ENCODE measurements around the gene COL8A2. TPM values are rescaled to one million over a fixed set of nuclear protein-coding genes. Genes with fewer than 3 reads are reported as not detected.

COL8A2 gene
- polyA plus RNA-seq, 1 donor from 2014 or later: not detected

DNA sequence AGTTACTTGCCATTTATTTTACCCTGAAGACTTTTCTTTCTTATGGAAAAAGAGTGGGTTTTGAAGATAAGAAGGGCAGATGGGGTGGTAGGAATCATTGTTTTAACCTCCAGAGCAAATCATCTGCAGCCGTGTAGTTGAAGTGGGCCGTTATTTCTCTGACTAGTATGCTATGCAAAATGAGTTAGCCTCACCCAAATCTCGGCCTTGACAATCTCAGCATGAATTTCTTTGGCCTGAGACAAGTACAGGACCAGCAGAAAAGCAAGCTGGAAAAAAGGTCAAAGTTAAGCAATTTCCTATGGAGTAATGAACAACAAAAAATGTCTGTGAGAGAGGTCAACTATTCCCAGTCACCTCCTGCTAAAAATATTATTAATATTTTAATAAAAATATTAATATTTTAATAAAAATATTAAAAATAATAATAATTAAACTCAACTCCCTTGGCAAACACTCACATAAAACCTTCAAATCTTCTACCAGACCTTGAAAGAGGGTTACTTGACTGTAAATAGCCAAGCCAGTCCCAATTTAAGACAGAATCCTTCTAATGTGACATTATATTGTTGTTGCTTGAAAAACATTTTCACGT lies 47.9 kb downstream of the COL8A2 start:
- Histone ChIP-seq H3K36me3 (ENCODE audit: insufficient read depth, low read length) (no peaks in the 10 kb centered on the region), H3K9ac (ENCODE audit: low read length) (no peak overlapping the region), H3K4me2 (ENCODE audit: low read length) (no peak overlapping the region), H3K27me3 (ENCODE audit: insufficient read depth, low read depth, low read length) (no peaks in the 10 kb centered on the region), H3K9me2 (ENCODE audit: insufficient read depth, low read length) (no peaks in the 10 kb centered on the region), H4K20me1 (ENCODE audit: insufficient read depth) (no peaks in the 10 kb centered on the region), H3F3A (ENCODE audit: insufficient read depth, low read length, poor library complexity, severe bottlenecking) (no peaks in the 10 kb centered on the region), H3K4me3 (ENCODE audit: low read length) (no peak overlapping the region), H3K79me2 (replicated peaks; ENCODE audit: insufficient read depth, low read length) (no peaks in the 10 kb centered on the region), H3K27ac (ENCODE audit: low read length) (no peak overlapping the region), H3K9me3 (ENCODE audit: low read length) (no peaks in the 10 kb centered on the region), H2AFZ (ENCODE audit: low read depth, low read length) (no peak overlapping the region)
- TF ChIP-seq TAF1 (IDR thresholded peaks at IDR 0.05; ENCODE audit: low read depth): no peak
- TF ChIP-seq, protein P1, sequence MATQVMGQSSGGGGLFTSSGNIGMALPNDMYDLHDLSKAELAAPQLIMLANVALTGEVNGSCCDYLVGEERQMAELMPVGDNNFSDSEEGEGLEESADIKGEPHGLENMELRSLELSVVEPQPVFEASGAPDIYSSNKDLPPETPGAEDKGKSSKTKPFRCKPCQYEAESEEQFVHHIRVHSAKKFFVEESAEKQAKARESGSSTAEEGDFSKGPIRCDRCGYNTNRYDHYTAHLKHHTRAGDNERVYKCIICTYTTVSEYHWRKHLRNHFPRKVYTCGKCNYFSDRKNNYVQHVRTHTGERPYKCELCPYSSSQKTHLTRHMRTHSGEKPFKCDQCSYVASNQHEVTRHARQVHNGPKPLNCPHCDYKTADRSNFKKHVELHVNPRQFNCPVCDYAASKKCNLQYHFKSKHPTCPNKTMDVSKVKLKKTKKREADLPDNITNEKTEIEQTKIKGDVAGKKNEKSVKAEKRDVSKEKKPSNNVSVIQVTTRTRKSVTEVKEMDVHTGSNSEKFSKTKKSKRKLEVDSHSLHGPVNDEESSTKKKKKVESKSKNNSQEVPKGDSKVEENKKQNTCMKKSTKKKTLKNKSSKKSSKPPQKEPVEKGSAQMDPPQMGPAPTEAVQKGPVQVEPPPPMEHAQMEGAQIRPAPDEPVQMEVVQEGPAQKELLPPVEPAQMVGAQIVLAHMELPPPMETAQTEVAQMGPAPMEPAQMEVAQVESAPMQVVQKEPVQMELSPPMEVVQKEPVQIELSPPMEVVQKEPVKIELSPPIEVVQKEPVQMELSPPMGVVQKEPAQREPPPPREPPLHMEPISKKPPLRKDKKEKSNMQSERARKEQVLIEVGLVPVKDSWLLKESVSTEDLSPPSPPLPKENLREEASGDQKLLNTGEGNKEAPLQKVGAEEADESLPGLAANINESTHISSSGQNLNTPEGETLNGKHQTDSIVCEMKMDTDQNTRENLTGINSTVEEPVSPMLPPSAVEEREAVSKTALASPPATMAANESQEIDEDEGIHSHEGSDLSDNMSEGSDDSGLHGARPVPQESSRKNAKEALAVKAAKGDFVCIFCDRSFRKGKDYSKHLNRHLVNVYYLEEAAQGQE (IDR thresholded peaks at IDR 0.05; ENCODE audit: borderline replicate concordance): no peak
- no peak for TF ChIP-seq EP300 (conservative IDR thresholded peaks at IDR 0.05; ENCODE audit: poor library complexity, severe bottlenecking)
- TF ChIP-seq SMC3 (conservative IDR thresholded peaks at IDR 0.05; ENCODE audit: poor library complexity): no peak

DNA sequence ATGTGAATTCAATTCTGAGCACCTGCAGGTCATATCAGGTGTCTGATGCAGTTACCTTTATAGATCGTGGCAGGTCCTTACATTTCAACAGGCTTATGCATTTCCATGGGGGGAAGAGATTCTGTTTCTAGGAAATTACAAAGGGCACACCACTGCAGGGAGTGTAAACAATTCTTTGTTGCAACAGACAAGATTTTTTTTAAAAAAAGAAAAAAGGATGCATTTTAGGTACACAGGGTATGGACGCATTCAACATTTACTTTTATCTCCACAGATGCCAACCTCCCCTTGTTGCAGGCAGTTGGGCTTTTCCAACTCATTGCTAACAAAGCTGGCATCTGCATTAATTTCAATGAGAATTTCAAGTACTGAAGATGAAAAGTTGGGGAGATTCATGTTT lies 54.7 kb downstream of the COL8A2 start:
- Histone ChIP-seq H3K36me3 (ENCODE audit: insufficient read depth, low read length) (no peaks in the 10 kb centered on the region), H2AFZ (ENCODE audit: low read depth, low read length) (no peak overlapping the region), H3K27me3 (ENCODE audit: insufficient read depth, low read depth, low read length) (no peaks in the 10 kb centered on the region), H3K9me2 (ENCODE audit: insufficient read depth, low read length) (no peaks in the 10 kb centered on the region), H3K9ac (ENCODE audit: low read length) (no peak overlapping the region), H3K79me2 (replicated peaks; ENCODE audit: insufficient read depth, low read length) (no peaks in the 10 kb centered on the region), H3K4me3 (ENCODE audit: low read length) (no peak overlapping the region), H4K20me1 (ENCODE audit: insufficient read depth) (no peaks in the 10 kb centered on the region), H3K9me3 (ENCODE audit: low read length) (no peaks in the 10 kb centered on the region), H3F3A (ENCODE audit: insufficient read depth, low read length, poor library complexity, severe bottlenecking) (no peaks in the 10 kb centered on the region), H3K27ac (ENCODE audit: low read length) (no peak overlapping the region), H3K4me2 (ENCODE audit: low read length) (no peak overlapping the region)
- TF ChIP-seq EP300 (conservative IDR thresholded peaks at IDR 0.05; ENCODE audit: poor library complexity, severe bottlenecking) (no peak), EZH2 (IDR thresholded peaks at IDR 0.05; ENCODE audit: borderline replicate concordance, insufficient read depth, low read length, poor library complexity, severe bottlenecking) (no peak), MXI1 (conservative IDR thresholded peaks at IDR 0.05; ENCODE audit: poor library complexity, severe bottlenecking) (no peak)

DNA sequence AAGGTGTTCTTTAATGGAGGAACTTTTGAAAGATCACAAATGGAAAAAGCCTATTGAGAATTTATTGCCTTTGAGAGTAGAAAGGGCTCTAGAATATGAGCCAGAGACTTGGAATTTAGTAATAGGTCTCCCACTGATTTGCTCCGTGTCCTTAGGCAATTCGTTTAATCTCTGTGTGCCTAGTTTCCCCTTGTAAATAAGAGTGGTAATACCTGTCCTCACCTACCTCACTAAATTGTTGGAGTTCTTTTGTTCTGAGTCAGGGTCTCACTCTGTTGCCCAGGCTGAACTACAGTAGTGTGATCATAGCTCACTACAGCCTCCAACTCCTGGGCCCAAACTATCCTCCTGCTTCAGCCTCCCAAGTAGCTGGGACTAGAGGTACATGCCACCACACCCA lies 56.2 kb downstream of the COL8A2 start:
- no peak overlapping the region for H3K27ac ChIP-seq (ENCODE audit: low read length)
- H2AFZ ChIP-seq (ENCODE audit: low read depth, low read length): no peak overlapping the region
- no peaks in the 10 kb centered on the region for H3K9me3 ChIP-seq (ENCODE audit: low read length)
- no peaks in the 10 kb centered on the region for H3K27me3 ChIP-seq (ENCODE audit: insufficient read depth, low read depth, low read length)
- TF ChIP-seq POLR2AphosphoS5 (IDR thresholded peaks at IDR 0.05) (no peak), EP300 (conservative IDR thresholded peaks at IDR 0.05; ENCODE audit: poor library complexity, severe bottlenecking) (no peak), SMC3 (conservative IDR thresholded peaks at IDR 0.05; ENCODE audit: poor library complexity) (no peak), MXI1 (conservative IDR thresholded peaks at IDR 0.05; ENCODE audit: poor library complexity, severe bottlenecking) (no peak), RAD21 (conservative IDR thresholded peaks at IDR 0.05) (no peak), TAF1 (IDR thresholded peaks at IDR 0.05; ENCODE audit: low read depth) (no peak), EZH2 (IDR thresholded peaks at IDR 0.05; ENCODE audit: borderline replicate concordance, insufficient read depth, low read length, poor library complexity, severe bottlenecking) (no peak)
- TF ChIP-seq, protein P2, sequence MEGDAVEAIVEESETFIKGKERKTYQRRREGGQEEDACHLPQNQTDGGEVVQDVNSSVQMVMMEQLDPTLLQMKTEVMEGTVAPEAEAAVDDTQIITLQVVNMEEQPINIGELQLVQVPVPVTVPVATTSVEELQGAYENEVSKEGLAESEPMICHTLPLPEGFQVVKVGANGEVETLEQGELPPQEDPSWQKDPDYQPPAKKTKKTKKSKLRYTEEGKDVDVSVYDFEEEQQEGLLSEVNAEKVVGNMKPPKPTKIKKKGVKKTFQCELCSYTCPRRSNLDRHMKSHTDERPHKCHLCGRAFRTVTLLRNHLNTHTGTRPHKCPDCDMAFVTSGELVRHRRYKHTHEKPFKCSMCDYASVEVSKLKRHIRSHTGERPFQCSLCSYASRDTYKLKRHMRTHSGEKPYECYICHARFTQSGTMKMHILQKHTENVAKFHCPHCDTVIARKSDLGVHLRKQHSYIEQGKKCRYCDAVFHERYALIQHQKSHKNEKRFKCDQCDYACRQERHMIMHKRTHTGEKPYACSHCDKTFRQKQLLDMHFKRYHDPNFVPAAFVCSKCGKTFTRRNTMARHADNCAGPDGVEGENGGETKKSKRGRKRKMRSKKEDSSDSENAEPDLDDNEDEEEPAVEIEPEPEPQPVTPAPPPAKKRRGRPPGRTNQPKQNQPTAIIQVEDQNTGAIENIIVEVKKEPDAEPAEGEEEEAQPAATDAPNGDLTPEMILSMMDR (IDR thresholded peaks at IDR 0.05; ENCODE audit: poor library complexity, severe bottlenecking): no peak
- TF ChIP-seq, protein P1 (IDR thresholded peaks at IDR 0.05; ENCODE audit: borderline replicate concordance): no peak
- H3K79me2 ChIP-seq (replicated peaks; ENCODE audit: insufficient read depth, low read length): no peaks in the 10 kb centered on the region
- H3K9me2 ChIP-seq (ENCODE audit: insufficient read depth, low read length): no peaks in the 10 kb centered on the region
- no peak overlapping the region for H3K4me2 ChIP-seq (ENCODE audit: low read length)
- H3K9ac ChIP-seq (ENCODE audit: low read length): no peak overlapping the region
- no peaks in the 10 kb centered on the region for H4K20me1 ChIP-seq (ENCODE audit: insufficient read depth)
- H3K4me3 ChIP-seq (ENCODE audit: low read length): no peak overlapping the region
- no peaks in the 10 kb centered on the region for H3F3A ChIP-seq (ENCODE audit: insufficient read depth, low read length, poor library complexity, severe bottlenecking)
- no peaks in the 10 kb centered on the region for H3K36me3 ChIP-seq (ENCODE audit: insufficient read depth, low read length)

Measured in neural cell (in vitro differentiated cells).